SU-DHL-6 (cell line): ENCODE data around the gene PADI2.

Experiments
- H2AFZ ChIP-seq: fragments of 200-600 bp; sonication (generic); 2 replicates; pipeline ENCODE4 v1.6.1; 2014; ENCODE audit warnings: low read depth, mild to moderate bottlenecking, moderate library complexity, mixed read lengths, antibody characterized with exemption, low read length; ENCODE audit not compliant: severe bottlenecking
- H3F3A ChIP-seq: fragments of 200-600 bp; shearing (Covaris generic); 2 replicates; pipeline ENCODE4 v1.6.0; 2016; ENCODE audit warnings: antibody characterized with exemption, mild to moderate bottlenecking; ENCODE audit not compliant: insufficient read depth
- H3K27ac ChIP-seq: fragments of 200-600 bp; sonication (generic); 2 replicates; pipeline ENCODE4 v1.5.1; 2016; ENCODE audit warnings: low read depth, mild to moderate bottlenecking, low read length, moderate library complexity, mixed read lengths
- H3K27me3 ChIP-seq: fragments of 200-600 bp; sonication (generic), shearing (Covaris generic); 2 replicates; pipeline ENCODE4 v1.6.0; 2014; ENCODE audit warnings: mild to moderate bottlenecking, low read length
- H3K36me3 ChIP-seq: fragments of 200-600 bp; sonication (generic); 2 replicates; pipeline ENCODE4 v1.6.1; 2014; ENCODE audit warnings: mild to moderate bottlenecking, low read length, mixed read lengths
- H3K4me2 ChIP-seq: fragments of 300-600, 200-600 bp; shearing (Covaris generic), sonication (generic); 2 replicates; pipeline ENCODE4 v1.6.0; 2014; ENCODE audit warnings: low read length, low read depth, mild to moderate bottlenecking; ENCODE audit not compliant: poor library complexity, severe bottlenecking
- H3K4me3 ChIP-seq: fragments of 200-600 bp; sonication (generic); 2 replicates; pipeline ENCODE4 v1.5.1; 2014; ENCODE audit warnings: antibody characterized with exemption, low read length, mild to moderate bottlenecking, mixed read lengths; ENCODE audit not compliant: insufficient read depth, poor library complexity, severe bottlenecking
- H3K79me2 ChIP-seq: fragments of 200-600 bp; sonication (generic); 2 replicates; pipeline ENCODE4 v1.6.1; 2014; ENCODE audit warnings: mild to moderate bottlenecking, low read length, moderate library complexity; ENCODE audit not compliant: insufficient read depth
- H3K9ac ChIP-seq: fragments of 200-600 bp; sonication (generic); 2 replicates; pipeline ENCODE4 v1.7.0; 2014; ENCODE audit warnings: mild to moderate bottlenecking, low read length
- H3K9me2 ChIP-seq: fragments of 200-600 bp; sonication (generic); replicated peaks from 2 replicates; pipeline ENCODE4 v1.6.1; 2014; ENCODE audit warnings: low read length; ENCODE audit not compliant: insufficient read depth
- H3K9me3 ChIP-seq: fragments of 200-600 bp; sonication (generic); 2 replicates; pipeline ENCODE4 v1.6.1; 2014; ENCODE audit warnings: low read length, mixed read lengths; ENCODE audit not compliant: insufficient read depth
- H4K20me1 ChIP-seq: fragments of 200-600 bp; sonication (generic); 2 replicates; pipeline ENCODE4 v1.6.1; 2014; ENCODE audit warnings: low read depth, mild to moderate bottlenecking, antibody characterized with exemption, low read length, moderate library complexity, mixed read lengths
- CTCF ChIP-seq: fragments of 200-600 bp; sonication (generic); IDR thresholded peaks from one replicate; pipeline ENCODE4 v1.5.1; 2017; ENCODE audit warnings: antibody characterized with exemption, mild to moderate bottlenecking, low read length, moderate library complexity; ENCODE audit not compliant: insufficient read depth, poor library complexity, severe bottlenecking
- EZH2phosphoT487 ChIP-seq: fragments of 200-600 bp; sonication (generic), shearing (Covaris generic); conservative IDR thresholded peaks from 2 replicates; pipeline ENCODE4 v1.6.1; 2018; ENCODE audit warnings: mild to moderate bottlenecking, antibody characterized with exemption, low read length, moderate library complexity, mixed read lengths

Gene PADI2

GRCh38 chr1:17061892-17062291, 57.4 kb downstream of the PADI2 start:
- H3K4me3 ChIP-seq, result no peak overlapping the region
- TF ChIP-seq EZH2phosphoT487 (no peak), CTCF (no peak)
- H4K20me1 ChIP-seq, result no peaks in the 10 kb centered on the region
- no peak overlapping the region for H3K27ac ChIP-seq
- 0 out of 2 replicates have a peak, but pooled peaks cover 3% of the 10 kb centered on the region for H3K27me3 ChIP-seq
- no peak overlapping the region for H3K9ac ChIP-seq
- H3K79me2 ChIP-seq, result no peaks in the 10 kb centered on the region
- no peaks in the 10 kb centered on the region for H3K9me2 ChIP-seq
- no peak overlapping the region for H3K4me2 ChIP-seq
- H3F3A ChIP-seq, result no peaks in the 10 kb centered on the region
- H2AFZ ChIP-seq, result no peak overlapping the region
- H3K36me3 ChIP-seq, result no peaks in the 10 kb centered on the region
- H3K9me3 ChIP-seq, result peaks cover 9% of the 10 kb centered on the region; the same call in 1 of the 2 replicates

GRCh38 chr1:17061486-17061885, 57.8 kb downstream of the PADI2 start:
- TF ChIP-seq EZH2phosphoT487 (no peak), CTCF (no peak)
- H4K20me1 ChIP-seq, result no peaks in the 10 kb centered on the region
- 0 out of 2 replicates have a peak, but pooled peaks cover 3% of the 10 kb centered on the region for H3K27me3 ChIP-seq
- H3K4me3 ChIP-seq, result no peak overlapping the region
- no peak overlapping the region for H3K27ac ChIP-seq
- H3K9me2 ChIP-seq, result no peaks in the 10 kb centered on the region
- H3K36me3 ChIP-seq, result no peaks in the 10 kb centered on the region
- no peaks in the 10 kb centered on the region for H3K79me2 ChIP-seq
- H2AFZ ChIP-seq, result no peak overlapping the region
- no peak overlapping the region for H3K4me2 ChIP-seq
- H3F3A ChIP-seq, result no peaks in the 10 kb centered on the region
- H3K9ac ChIP-seq, result no peak overlapping the region
- H3K9me3 ChIP-seq, result peaks cover 9% of the 10 kb centered on the region; the same call in 1 of the 2 replicates

GRCh38 chr1:17060306-17060749, 58.9 kb downstream of the PADI2 start:
- H3K79me2 ChIP-seq, result no peaks in the 10 kb centered on the region
- H4K20me1 ChIP-seq, result no peaks in the 10 kb centered on the region
- no peak overlapping the region for H3K4me3 ChIP-seq
- H3K4me2 ChIP-seq, result no peak overlapping the region
- H3K9me3 ChIP-seq, result peaks cover 6% of the 10 kb centered on the region; the same call in 1 of the 2 replicates
- H3F3A ChIP-seq, result no peaks in the 10 kb centered on the region
- no peaks in the 10 kb centered on the region for H3K9me2 ChIP-seq
- H2AFZ ChIP-seq, result peak overlapping the region; percentile 82
- H3K36me3 ChIP-seq, result no peaks in the 10 kb centered on the region
- H3K27ac ChIP-seq, result no peak overlapping the region
- H3K27me3 ChIP-seq, result 0 out of 2 replicates have a peak, but pooled peaks cover 3% of the 10 kb centered on the region
- no peak for TF ChIP-seq CTCF
- TF ChIP-seq EZH2phosphoT487, result no peak
- 0 out of 2 replicates have a peak overlapping the region, but pooled peaks have one; percentile 13 for H3K9ac ChIP-seq
